Colonic mucosa (tissue), 4 donors: ENCODE results near the gene MRPL45. TPM values are rescaled to one million over a fixed set of nuclear protein-coding genes. Genes with fewer than 3 reads are reported as not detected.
A peak's percentile ranks its signal among the peaks of the same experiment; 100 is the strongest.

Source experiments
- DNase-seq: peaks from one replicate; pipeline ENCODE4 v3.0.0-alpha.2; 2020
- H3K27ac ChIP-seq: fragments of 200-600 bp; one replicate; pipeline ENCODE4 v1.8.0; 2021
- H3K27me3 ChIP-seq: fragments of 200-600 bp; one replicate; pipeline ENCODE4 v1.8.0; 2021
- H3K36me3 ChIP-seq: fragments of 200-600 bp; one replicate; pipeline ENCODE4 v1.8.0; 2021
- H3K4me1 ChIP-seq: fragments of 200-600 bp; one replicate; pipeline ENCODE4 v1.8.0; 2021; ENCODE audit warnings: mild to moderate bottlenecking
- H3K4me3 ChIP-seq: fragments of 200-600 bp; one replicate; pipeline ENCODE4 v1.8.0; 2021
- H3K9ac ChIP-seq, 2 donors: one replicate each; pipeline ENCODE4 v1.7.0; 2013; ENCODE audit warnings: control low read depth in 2 of 2, low read depth in 2 of 2, low read length in 2 of 2
- H3K9me3 ChIP-seq: fragments of 200-600 bp; one replicate; pipeline ENCODE4 v1.8.0; 2021
- CTCF ChIP-seq: fragments of 200-600 bp; IDR thresholded peaks from one replicate; pipeline ENCODE4 v1.8.0; 2022; ENCODE audit warnings: antibody characterized with exemption, mild to moderate bottlenecking
- intact Hi-C: fragments of 100-400 bp; cut with DNase I; formaldehyde crosslinking; loops from one replicate; pipeline ENCODE4 v1.14.1; 2022
- total RNA-seq, 2 donors: library from RNA; stranded (reverse); fragmentation: NEBNext Ultra II Directional in 1 of 2; extraction: Animal tissue kit (Norgen Biotek cat#: 25700) in 1 of 2; gene quantifications; one replicate each; pipeline ENCODE4 v1.2.1, GENCODE V29; 2021
- donor health status: healthy.
- donor health status: DM: no; HTN: no; CAD: no.
- donor health status: DM: no; HTN: no; CAD: no.

Gene MRPL45
- total RNA-seq, 2 donors from 2014 or later: 34.1 to 42.4 TPM

GRCh38 chr17:38345743-38346142, 48.8 kb downstream of the MRPL45 start:
- Histone ChIP-seq H3K27ac (no peak overlapping the region), H3K4me3 (no peak overlapping the region), H3K27me3 (no peaks in the 10 kb centered on the region), H3K9me3 (no peaks in the 10 kb centered on the region), H3K4me1 (no peaks in the 10 kb centered on the region), H3K36me3 (no peaks in the 10 kb centered on the region), H3K9ac (no peak overlapping the region)
- intact Hi-C loops: no loop called here
- DNase-seq: no peak
- TF ChIP-seq CTCF: no peak

GRCh38 chr17:38349097-38349730, 52.2 kb downstream of the MRPL45 start:
- no peaks in the 10 kb centered on the region for H3K27me3 ChIP-seq
- H3K4me3 ChIP-seq: no peak overlapping the region
- no peak overlapping the region for H3K9ac ChIP-seq
- H3K9me3 ChIP-seq: no peaks in the 10 kb centered on the region
- no peaks in the 10 kb centered on the region for H3K4me1 ChIP-seq
- TF ChIP-seq CTCF: peak; percentile 84
- intact Hi-C loops: no loop called here
- H3K36me3 ChIP-seq: no peaks in the 10 kb centered on the region
- DNase-seq: peak; percentile 90
- no peak overlapping the region for H3K27ac ChIP-seq

- Histone ChIP-seq H3K27ac (no peak overlapping the region), H3K9ac (no peak overlapping the region), H3K4me3 (no peak overlapping the region), H3K36me3 (no peaks in the 10 kb centered on the region), H3K4me1 (no peaks in the 10 kb centered on the region), H3K9me3 (no peaks in the 10 kb centered on the region), H3K27me3 (no peaks in the 10 kb centered on the region)
- no peak for DNase-seq
- no peak for TF ChIP-seq CTCF
- intact Hi-C loops: loop anchor here (1.0 kb wide), 1 partner anchor 64 kb away; no protein-coding TSS in a partner anchor
Measured at GRCh38 chr17:38350035-38350434, 53.1 kb downstream of the MRPL45 start.

- no peaks in the 10 kb centered on the region for H3K4me1 ChIP-seq
- TF ChIP-seq CTCF: no peak
- intact Hi-C loops: no loop called here
- peak within 1 kb of the TSS; percentile 58 to 77 for H3K9ac ChIP-seq
- DNase-seq: peak; percentile 95
- H3K36me3 ChIP-seq: no peaks in the 10 kb centered on the region
- H3K9me3 ChIP-seq: no peaks in the 10 kb centered on the region
- peak within 1 kb of the TSS; percentile 91 for H3K4me3 ChIP-seq
- peak within 1 kb of the TSS; percentile 61 for H3K27ac ChIP-seq
- H3K27me3 ChIP-seq: no peaks in the 10 kb centered on the region
Measured at GRCh38 chr17:38351412-38352222, 54.6 kb downstream of the MRPL45 start, which contains the start of gene SOCS7. SOCS7 (plus strand) TSS chr17:38351844; CDS start chr17:38352053, 209 bp downstream.

- H3K36me3 ChIP-seq: no peaks in the 10 kb centered on the region
- no peaks in the 10 kb centered on the region for H3K4me1 ChIP-seq
- peak overlapping the region; percentile 91 for H3K4me3 ChIP-seq
- peak; percentile 38 for DNase-seq
- intact Hi-C loops: no loop called here
- H3K9me3 ChIP-seq: no peaks in the 10 kb centered on the region
- no peaks in the 10 kb centered on the region for H3K27me3 ChIP-seq
- TF ChIP-seq CTCF: no peak
- H3K9ac ChIP-seq: peak overlapping the region; percentile 58 to 77
- H3K27ac ChIP-seq: peak overlapping the region; percentile 61
Measured at GRCh38 chr17:38352245-38353085, 55.5 kb downstream of the MRPL45 start.
